GM12875 (cell line): ENCODE measurements around the gene NLK.

Experiments used
- H3K4me3 ChIP-seq: one replicate; pipeline ENCODE4 v1.5.1; 2011; ENCODE audit warnings: low read depth, low read length, control low read depth
- TF ChIP-seq, protein P1 (sequence below): IDR thresholded peaks from 2 replicates; pipeline ENCODE4 v1.5.1; 2011; ENCODE audit warnings: low read depth, mild to moderate bottlenecking, control low read depth, inconsistent platforms, low read length, moderate library complexity, borderline replicate concordance; ENCODE audit not compliant: insufficient read depth

NLK gene

DNA sequence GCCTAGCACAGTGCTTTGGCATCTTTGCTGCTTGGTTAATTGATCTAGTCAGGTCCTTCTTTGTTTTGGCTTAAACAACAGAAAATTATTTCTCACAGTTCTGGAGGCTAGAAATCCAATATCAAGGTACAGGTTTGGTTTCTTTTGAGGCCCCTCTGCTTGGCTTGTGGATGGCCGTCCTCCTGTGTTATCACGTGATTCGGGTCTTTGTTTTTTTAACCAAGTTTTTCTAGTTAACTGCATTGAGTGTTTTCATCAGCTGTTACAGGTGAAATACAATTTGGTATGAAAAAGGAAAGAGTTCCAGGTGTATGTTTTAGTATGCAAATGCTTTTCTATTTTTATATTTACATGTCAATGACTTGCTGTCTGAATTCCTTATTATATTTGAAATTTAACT is 2.8 kb downstream of the NLK start:
- H3K4me3 ChIP-seq, result no peak overlapping the region
- TF ChIP-seq, protein P1, sequence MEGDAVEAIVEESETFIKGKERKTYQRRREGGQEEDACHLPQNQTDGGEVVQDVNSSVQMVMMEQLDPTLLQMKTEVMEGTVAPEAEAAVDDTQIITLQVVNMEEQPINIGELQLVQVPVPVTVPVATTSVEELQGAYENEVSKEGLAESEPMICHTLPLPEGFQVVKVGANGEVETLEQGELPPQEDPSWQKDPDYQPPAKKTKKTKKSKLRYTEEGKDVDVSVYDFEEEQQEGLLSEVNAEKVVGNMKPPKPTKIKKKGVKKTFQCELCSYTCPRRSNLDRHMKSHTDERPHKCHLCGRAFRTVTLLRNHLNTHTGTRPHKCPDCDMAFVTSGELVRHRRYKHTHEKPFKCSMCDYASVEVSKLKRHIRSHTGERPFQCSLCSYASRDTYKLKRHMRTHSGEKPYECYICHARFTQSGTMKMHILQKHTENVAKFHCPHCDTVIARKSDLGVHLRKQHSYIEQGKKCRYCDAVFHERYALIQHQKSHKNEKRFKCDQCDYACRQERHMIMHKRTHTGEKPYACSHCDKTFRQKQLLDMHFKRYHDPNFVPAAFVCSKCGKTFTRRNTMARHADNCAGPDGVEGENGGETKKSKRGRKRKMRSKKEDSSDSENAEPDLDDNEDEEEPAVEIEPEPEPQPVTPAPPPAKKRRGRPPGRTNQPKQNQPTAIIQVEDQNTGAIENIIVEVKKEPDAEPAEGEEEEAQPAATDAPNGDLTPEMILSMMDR, result no peak

DNA sequence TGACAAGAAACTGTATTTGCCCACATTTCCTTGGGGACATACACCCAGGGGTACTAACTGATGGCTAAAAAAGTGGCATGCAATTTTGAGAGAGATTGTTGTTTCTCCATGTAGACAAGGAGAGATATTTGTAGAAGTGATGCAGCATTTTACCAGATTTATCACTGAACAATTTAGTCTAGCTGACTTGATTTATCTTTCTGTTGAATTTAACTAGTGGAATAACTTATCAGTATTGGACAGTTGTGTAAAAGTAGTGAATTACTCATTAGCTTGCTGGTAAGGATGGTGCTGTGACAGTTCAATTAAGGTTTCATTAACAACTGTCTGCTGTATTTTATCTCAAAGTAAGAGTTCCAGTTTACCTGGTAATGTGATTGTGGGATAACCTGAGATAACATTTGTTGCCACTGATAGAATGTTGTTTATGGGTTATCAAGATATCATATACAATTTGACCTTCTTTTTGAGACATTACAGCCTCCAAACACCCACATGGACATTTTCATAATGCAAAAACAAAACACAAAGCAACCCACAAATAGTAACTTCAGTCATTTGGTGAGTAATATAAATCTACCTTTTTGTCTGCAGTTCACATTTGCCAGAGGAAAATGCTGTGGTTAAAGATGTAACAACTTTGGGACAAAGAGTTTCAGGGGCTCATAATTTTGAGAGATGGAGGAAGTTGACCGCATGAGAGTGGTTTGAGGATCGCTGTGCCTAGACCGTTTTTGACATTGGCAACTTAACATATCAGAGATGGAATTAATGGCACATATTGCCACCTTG is 3.8 kb downstream of the NLK start:
- no peak overlapping the region for H3K4me3 ChIP-seq
- TF ChIP-seq, protein P1, result no peak

DNA sequence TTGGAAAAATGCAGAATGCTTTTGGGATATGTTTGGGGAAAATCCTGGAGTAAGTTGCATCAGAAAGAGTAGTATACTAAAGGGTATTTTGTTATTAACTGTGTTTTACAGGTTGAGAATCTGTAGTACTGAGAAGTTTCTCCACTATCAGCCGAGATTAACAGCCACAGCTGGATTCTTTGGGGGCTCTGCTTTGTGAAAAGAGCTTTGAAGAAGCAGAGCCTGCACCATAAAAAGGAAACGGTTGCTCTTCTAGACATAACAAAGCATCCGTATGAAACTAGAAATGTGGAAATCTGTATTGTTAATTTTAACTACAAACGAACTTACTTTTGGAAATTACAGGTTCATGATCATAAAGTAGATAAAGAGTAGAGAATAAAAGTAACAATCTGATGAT is 5.3 kb downstream of the NLK start:
- no peak overlapping the region for H3K4me3 ChIP-seq
- TF ChIP-seq, protein P1, result no peak

DNA sequence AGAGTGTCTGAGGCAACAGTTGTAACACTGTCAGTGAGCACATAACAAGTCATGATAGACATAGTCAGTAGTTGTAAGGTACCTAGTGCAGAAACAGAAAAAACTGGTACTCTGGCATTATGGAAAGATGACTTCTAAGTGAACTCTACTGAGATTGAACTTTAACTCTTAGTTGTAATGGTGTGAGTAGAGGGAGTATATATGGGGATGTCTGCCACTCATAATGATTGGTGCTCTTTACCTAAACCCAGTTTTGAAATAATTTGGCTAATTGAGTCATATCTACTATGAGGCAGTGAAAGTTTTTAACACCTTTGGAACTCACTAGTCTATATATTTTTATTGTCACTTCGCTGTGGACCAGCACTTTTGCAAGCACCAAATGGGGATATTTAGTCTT is 6.6 kb downstream of the NLK start:
- TF ChIP-seq, protein P1, result no peak
- H3K4me3 ChIP-seq, result no peak overlapping the region

DNA sequence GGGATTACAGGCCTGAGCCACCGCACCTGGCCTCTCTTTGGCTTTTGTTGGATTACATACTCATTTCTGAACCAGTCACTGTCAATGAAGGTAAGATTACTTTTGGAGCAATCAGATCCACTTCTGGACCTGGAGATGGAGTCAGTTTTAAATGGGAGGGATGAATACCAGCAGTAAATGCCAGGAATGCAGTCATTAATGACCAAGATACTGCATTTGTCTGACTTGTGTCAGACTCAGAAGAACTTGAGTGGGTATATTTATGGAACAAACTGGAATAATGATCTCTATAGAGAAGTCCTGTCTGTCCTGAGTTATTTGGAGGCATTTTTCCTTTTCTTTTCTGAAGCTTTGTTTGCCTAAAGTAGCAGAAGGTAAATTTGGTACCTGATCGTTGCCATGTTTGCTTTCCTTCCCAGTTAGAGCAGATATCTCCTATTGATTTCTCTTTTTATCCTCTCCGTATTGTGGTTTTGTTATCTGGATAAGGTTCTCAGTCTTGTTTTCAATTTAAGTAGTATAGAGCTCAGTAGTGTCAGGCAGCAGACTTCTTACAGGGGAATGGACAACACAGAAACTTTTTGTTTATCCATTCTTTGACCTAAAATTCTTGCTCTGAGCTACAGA is 10.7 kb downstream of the NLK start:
- TF ChIP-seq, protein P1, result no peak
- H3K4me3 ChIP-seq, result no peak overlapping the region

DNA sequence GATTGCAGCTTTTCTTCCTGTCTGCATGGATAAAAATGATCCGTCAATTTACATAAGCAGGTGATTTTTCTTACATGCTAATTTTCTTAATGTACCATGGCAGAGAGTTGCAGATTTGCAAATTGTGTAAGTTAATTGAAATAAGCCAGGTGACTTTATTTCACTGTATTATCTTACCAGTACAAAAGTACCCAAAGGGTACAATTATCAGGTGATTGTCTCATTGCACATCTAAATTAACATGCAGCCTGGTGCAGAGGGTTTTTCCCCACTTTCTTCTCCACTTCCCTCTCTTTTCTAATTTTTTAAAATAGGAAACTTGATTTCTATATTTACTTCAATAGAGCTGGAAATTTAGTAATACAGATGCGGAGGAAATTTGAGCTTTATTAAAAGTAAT is 11.2 kb downstream of the NLK start:
- no peak overlapping the region for H3K4me3 ChIP-seq
- TF ChIP-seq, protein P1, result no peak
